Stimulated activated CD4-positive, alpha-beta T cell treated with anti-CD3 and anti-CD28 coated beads, TNF-alpha, amount 100 ng/mL, for 4 hours (primary cell): ENCODE results near the gene LMCD1.

Experiments used
- DNase-seq, 3 experiments: peaks; one replicate each; pipeline ENCODE4 v3.0.0-alpha.2; 2020; ENCODE audit warnings: low read depth in 3 of 3

Gene LMCD1

DNA sequence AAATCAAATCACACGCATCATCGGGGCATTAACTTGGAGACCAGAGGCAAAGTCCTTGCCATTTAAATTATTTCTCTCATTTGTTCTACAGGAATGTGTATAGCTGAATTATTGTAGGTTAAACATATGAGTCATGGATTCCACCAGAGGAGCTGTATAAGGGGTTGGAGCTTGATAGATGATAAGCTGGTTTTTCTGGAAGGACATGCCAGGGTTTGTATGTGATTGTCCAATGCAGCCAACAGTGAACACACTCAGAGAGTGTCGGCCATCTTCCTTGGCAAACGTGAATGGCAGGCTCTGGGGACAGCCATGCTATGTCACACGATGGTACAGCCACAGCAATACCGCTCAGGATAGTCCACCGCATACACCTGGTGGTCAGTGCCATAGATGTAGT lies 117.9 kb downstream of the LMCD1 start:
- DNase-seq: no peak

DNA sequence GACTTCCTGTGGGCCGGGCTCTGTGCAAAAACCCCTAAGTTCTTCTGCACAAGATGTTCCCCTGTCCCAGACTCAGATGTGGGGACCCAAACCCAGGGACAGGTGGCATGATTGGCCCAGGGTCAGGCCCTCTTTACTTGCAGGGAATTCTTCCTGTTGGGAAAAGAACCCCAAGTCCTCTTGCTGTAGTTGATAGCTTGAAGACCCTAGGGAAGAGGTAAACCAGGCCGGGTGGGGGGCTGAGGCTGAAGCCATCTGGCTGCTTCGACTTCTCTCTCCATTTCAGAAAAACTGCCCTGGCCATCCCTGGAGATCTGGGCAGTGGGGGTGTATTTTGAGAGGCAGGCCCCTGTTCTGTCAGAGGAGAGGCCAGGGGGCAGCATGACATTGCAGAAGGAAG lies 119.5 kb downstream of the LMCD1 start:
- no peak for DNase-seq

DNA sequence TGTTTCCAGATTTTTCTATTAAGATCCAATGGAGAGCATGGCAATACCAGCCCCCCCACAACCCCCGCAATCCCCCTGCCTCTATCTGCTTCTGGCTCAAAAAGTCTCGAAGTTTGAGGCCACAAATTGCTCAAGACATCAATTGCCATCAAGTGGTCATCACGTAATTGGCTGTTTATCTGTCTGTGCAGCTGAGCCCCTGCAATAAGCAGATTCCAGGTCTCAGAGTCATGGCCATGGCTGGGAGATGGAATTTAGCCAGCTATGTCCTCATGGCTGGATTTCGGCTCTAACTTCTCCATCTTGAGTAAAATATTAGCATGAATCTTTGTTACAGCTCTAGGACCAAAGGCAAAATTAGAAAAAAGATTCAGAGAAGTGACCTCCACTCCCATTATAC lies 120.2 kb downstream of the LMCD1 start:
- no peak for DNase-seq

DNA sequence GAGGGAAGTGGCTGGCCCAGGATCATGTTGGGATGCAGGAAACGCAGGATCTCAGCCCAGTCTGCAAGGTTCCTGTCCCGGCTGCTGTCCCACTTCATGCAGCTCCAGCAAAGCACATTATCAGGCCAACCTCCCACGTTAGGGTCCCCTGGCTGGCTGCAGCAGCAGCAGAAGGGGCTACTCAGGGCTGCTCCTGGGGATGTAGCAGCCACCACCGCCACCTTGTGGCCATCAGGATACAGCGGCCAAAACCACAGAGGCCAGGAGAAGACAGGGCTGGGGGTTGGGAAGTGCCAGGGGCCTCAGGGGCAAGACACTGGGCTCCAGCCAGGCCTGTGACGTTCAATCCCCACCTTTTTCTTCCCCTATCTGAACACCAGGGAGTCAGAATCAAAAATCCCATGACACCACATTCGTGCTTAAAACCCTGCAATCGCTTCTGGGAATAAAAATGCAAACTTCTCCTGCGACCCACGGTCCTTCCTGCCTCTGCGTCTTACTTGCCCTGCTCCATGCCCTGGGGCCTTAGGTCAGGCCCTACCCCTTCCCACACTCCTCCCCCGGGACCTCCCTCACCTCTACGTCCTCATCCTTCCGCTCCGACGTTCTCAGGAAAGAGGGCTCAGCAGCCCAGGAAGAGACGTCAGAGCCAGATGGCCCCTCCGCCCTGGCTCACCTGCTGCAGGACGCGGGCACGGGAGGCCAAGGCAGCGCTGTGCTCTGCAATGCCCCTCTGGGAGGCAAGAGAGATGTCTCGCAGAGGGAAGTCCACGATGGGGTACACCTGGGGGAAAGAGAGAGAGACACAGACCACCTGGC lies 121.5 kb downstream of the LMCD1 start:
- DNase-seq: no peak

DNA sequence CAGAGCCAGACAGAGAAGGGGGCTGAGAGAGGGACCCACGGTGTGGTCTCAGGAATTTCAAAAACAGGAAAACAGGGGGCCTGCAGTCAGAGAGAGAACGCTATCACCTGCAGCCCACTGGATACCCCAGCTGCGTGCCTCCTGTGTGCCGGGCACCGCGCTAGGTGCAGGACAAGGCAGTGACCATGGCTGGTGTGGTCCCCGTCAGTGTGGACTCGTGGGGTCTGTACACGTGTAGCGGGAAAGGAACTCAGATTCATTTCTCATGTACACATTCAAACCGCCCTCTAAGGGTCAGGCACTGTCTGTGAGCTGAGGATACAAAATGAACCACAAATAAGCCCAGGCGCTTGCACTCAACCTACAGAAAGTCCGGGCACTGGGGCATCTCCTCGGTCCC lies 122.1 kb downstream of the LMCD1 start:
- no peak for DNase-seq
